ENCODE measurements around the gene CADPS2. TPM values are rescaled to one million over a fixed set of nuclear protein-coding genes. Genes with fewer than 3 reads are reported as not detected.

CADPS2 gene
- polyA plus RNA-seq, 3 donors: not detected

GRCh38 chr7:122699017-122699416 is 187.2 kb downstream of the CADPS2 start, which contains the start of gene RNF133:
Gene RNF133 (minus strand): TSS chr7:122699117. CDS start chr7:122698918, 199 bp downstream.
- Histone ChIP-seq H3K4me1 (ENCODE audit: control insufficient read depth in 1 of 2, insufficient read depth in 2 of 2, low read length in 2 of 2) (no peaks in the 10 kb centered on the region), H3K27me3 (ENCODE audit: control insufficient read depth in 2 of 2, insufficient read depth in 2 of 2, low read length in 2 of 2) (no peaks in the 10 kb centered on the region), H3K27ac (ENCODE audit: low read depth in 1 of 2, low read length in 2 of 2) (no peak within 1 kb of the TSS), H3K36me3 (replicated peaks in 1 of 2; ENCODE audit: control insufficient read depth in 1 of 2, insufficient read depth in 2 of 2, low read length in 2 of 2) (no peaks in the 10 kb centered on the region), H4K20me1 (ENCODE audit: insufficient read depth, low read length) (no peaks in the 10 kb centered on the region), H3K9ac (ENCODE audit: insufficient read depth, low read length, poor library complexity, severe bottlenecking) (no peak within 1 kb of the TSS), H3K4me3 (replicated peaks in 1 of 3; ENCODE audit: low read depth in 2 of 3, low read length in 3 of 3) (no peak within 1 kb of the TSS), H2AFZ (ENCODE audit: insufficient read depth, low read depth, low read length, poor library complexity, severe bottlenecking) (no peak within 1 kb of the TSS), H3K9me3 (replicated peaks in 1 of 2; ENCODE audit: control insufficient read depth in 1 of 2, insufficient read depth in 1 of 2, low read length in 2 of 2) (peaks cover 0 to 11% of the 10 kb centered on the region in 2 donors), H3K4me2 (replicated peaks; ENCODE audit: extremely low read depth, low read length, poor library complexity, severe bottlenecking) (no peak within 1 kb of the TSS), H3K79me2 (ENCODE audit: insufficient read depth, low read length) (no peaks in the 10 kb centered on the region)
- Mint-ChIP-seq H3K27ac (no peak within 1 kb of the TSS), H3K36me3 (no peaks in the 10 kb centered on the region), H3K9me3 (peaks cover 0 to 4% (median 0%) of the 10 kb centered on the region in 7 donors), H3K4me1 (no peaks in the 10 kb centered on the region), H3K27me3 (ENCODE audit: low read depth in 3 of 3) (no peaks in the 10 kb centered on the region), H3K4me3 (no peak within 1 kb of the TSS)
- no peak for DNase-seq
- intact Hi-C loops (cut with micrococcal nuclease): no loop called here
- no peak for TF ChIP-seq CTCF (IDR thresholded peaks at IDR 0.05)

GRCh38 chr7:122695816-122696215 is 190.4 kb downstream of the CADPS2 start:
- intact Hi-C loops (cut with micrococcal nuclease): no loop called here
- Histone ChIP-seq H3K27ac (ENCODE audit: low read depth in 1 of 2, low read length in 2 of 2) (no peak overlapping the region), H3K36me3 (replicated peaks in 1 of 2; ENCODE audit: control insufficient read depth in 1 of 2, insufficient read depth in 2 of 2, low read length in 2 of 2) (no peaks in the 10 kb centered on the region), H4K20me1 (ENCODE audit: insufficient read depth, low read length) (no peaks in the 10 kb centered on the region), H3K9me3 (replicated peaks in 1 of 2; ENCODE audit: control insufficient read depth in 1 of 2, insufficient read depth in 1 of 2, low read length in 2 of 2) (peaks cover 19 to 20% of the 10 kb centered on the region in 2 donors), H3K4me2 (replicated peaks; ENCODE audit: extremely low read depth, low read length, poor library complexity, severe bottlenecking) (no peak overlapping the region), H3K4me3 (replicated peaks in 1 of 3; ENCODE audit: low read depth in 2 of 3, low read length in 3 of 3) (no peak overlapping the region), H3K9ac (ENCODE audit: insufficient read depth, low read length, poor library complexity, severe bottlenecking) (no peak overlapping the region), H3K27me3 (ENCODE audit: control insufficient read depth in 2 of 2, insufficient read depth in 2 of 2, low read length in 2 of 2) (no peaks in the 10 kb centered on the region), H3K79me2 (ENCODE audit: insufficient read depth, low read length) (no peaks in the 10 kb centered on the region), H2AFZ (ENCODE audit: insufficient read depth, low read depth, low read length, poor library complexity, severe bottlenecking) (no peak overlapping the region), H3K4me1 (ENCODE audit: control insufficient read depth in 1 of 2, insufficient read depth in 2 of 2, low read length in 2 of 2) (no peaks in the 10 kb centered on the region)
- 83% methylated on average over 1 of the region's 1 CpG for WGBS (ENCODE audit: insufficient coverage)
- no peak for TF ChIP-seq CTCF (IDR thresholded peaks at IDR 0.05)
- H3K27me3 Mint-ChIP-seq (ENCODE audit: low read depth in 3 of 3): no peaks in the 10 kb centered on the region
- no peaks in the 10 kb centered on the region for H3K4me1 Mint-ChIP-seq
- DNase-seq: no peak
- no peak overlapping the region for H3K27ac Mint-ChIP-seq
- no peak overlapping the region for H3K4me3 Mint-ChIP-seq
- H3K36me3 Mint-ChIP-seq: no peaks in the 10 kb centered on the region
- H3K9me3 Mint-ChIP-seq: peaks cover 0 to 9% (median 4%) of the 10 kb centered on the region in 7 donors

Measured in CD14-positive monocyte (primary cell).